Measurements from ENCODE around the gene GNG13.

The GNG13 gene

GRCh38 chr16:814974-815373 is 14.4 kb upstream of the GNG13 start:
- DNase-seq (ENCODE audit: low read depth in 1 of 2, low spot score in 1 of 2) = no peak

GRCh38 chr16:813916-814412 is 13.4 kb upstream of the GNG13 start:
- DNase-seq (ENCODE audit: low read depth in 1 of 2, low spot score in 1 of 2) = no peak

- DNase-seq (ENCODE audit: low read depth in 1 of 2, low spot score in 1 of 2) = peak; percentile 39 to 40
These were observed 12.8 kb upstream of the GNG13 start for GRCh38 chr16:813204-813915.

- DNase-seq (ENCODE audit: low read depth in 1 of 2, low spot score in 1 of 2) = no peak
These were observed 7.5 kb upstream of the GNG13 start for GRCh38 chr16:808085-808386.

GRCh38 chr16:807347-808084 is 7.0 kb upstream of the GNG13 start:
- DNase-seq (ENCODE audit: low read depth in 1 of 2, low spot score in 1 of 2) = peak; percentile 61 to 78

- no peak for DNase-seq (ENCODE audit: low read depth in 1 of 2, low spot score in 1 of 2)
These were observed 4.9 kb upstream of the GNG13 start for GRCh38 chr16:805474-805873.

GRCh38 chr16:804193-805048 is 3.9 kb upstream of the GNG13 start:
- no peak for DNase-seq (ENCODE audit: low read depth in 1 of 2, low spot score in 1 of 2)

GRCh38 chr16:803754-804080 is 3.2 kb upstream of the GNG13 start:
- DNase-seq (ENCODE audit: low read depth in 1 of 2, low spot score in 1 of 2) = no peak

- DNase-seq (ENCODE audit: low read depth in 1 of 2, low spot score in 1 of 2) = no peak
These were observed 2.6 kb upstream of the GNG13 start for GRCh38 chr16:802914-803753.

GRCh38 chr16:802461-802860 is 1.9 kb upstream of the GNG13 start:
- DNase-seq (ENCODE audit: low read depth in 1 of 2, low spot score in 1 of 2) = no peak

GRCh38 chr16:801584-802363 is 1.2 kb upstream of the GNG13 start:
- DNase-seq (ENCODE audit: low read depth in 1 of 2, low spot score in 1 of 2) = no peak

- no peak for DNase-seq (ENCODE audit: low read depth in 1 of 2, low spot score in 1 of 2)
These were observed 439 bp upstream of the GNG13 start for GRCh38 chr16:800834-801511.

GRCh38 chr16:799111-799947 is 1.2 kb downstream of the GNG13 start:
- DNase-seq (ENCODE audit: low read depth in 1 of 2, low spot score in 1 of 2) = no peak

- no peak for DNase-seq (ENCODE audit: low read depth in 1 of 2, low spot score in 1 of 2)
These were observed 1.9 kb downstream of the GNG13 start for GRCh38 chr16:798666-799065.

- DNase-seq (ENCODE audit: low read depth in 1 of 2, low spot score in 1 of 2) = no peak
These were observed 2.8 kb downstream of the GNG13 start for GRCh38 chr16:797686-798085.

GRCh38 chr16:797120-797420 is 3.5 kb downstream of the GNG13 start:
- DNase-seq (ENCODE audit: low read depth in 1 of 2, low spot score in 1 of 2) = no peak

- no peak for DNase-seq (ENCODE audit: low read depth in 1 of 2, low spot score in 1 of 2)
These were observed 4.0 kb downstream of the GNG13 start for GRCh38 chr16:796296-797119.

GRCh38 chr16:795580-796229 is 4.8 kb downstream of the GNG13 start:
- DNase-seq (ENCODE audit: low read depth in 1 of 2, low spot score in 1 of 2) = no peak

All from activated CD4-positive, alpha-beta T cell treated with anti-CD3 and anti-CD28 coated beads, Interleukin-2, amount 50 U/mL, for 24 hours (primary cell).